SK-N-SH (cell line): ENCODE measurements around the gene CADPS2. TPM values are rescaled to one million over a fixed set of nuclear protein-coding genes. Genes with fewer than 3 reads are reported as not detected.

Experiments used
- CTCF ChIA-PET: fragments of 300-600, 350-600 bp; formaldehyde crosslinking; extraction: SDS; loops from one replicate; lab custom pipeline; 2021; lab: Yijun Ruan, JAX
- POLR2A ChIA-PET: fragments of 350-600 bp; sonication (Branson Sonifier 250); formaldehyde crosslinking; extraction: SDS; loops from one replicate; lab custom pipeline; 2020; ENCODE audit warnings: antibody characterized with exemption, inconsistent platforms; lab: Yijun Ruan, JAX
- DNase-seq: peaks from one replicate; pipeline ENCODE4 v3.0.0; 2012
- H2AFZ ChIP-seq: fragments of 200-600 bp; sonication (generic); 2 replicates; pipeline ENCODE4 v1.8.1; 2016; ENCODE audit warnings: antibody characterized with exemption, mild to moderate bottlenecking, low read depth
- H3F3A ChIP-seq: fragments of 200-600 bp; sonication (generic); replicated peaks from 2 replicates; pipeline ENCODE3; 2016; ENCODE audit warnings: antibody characterized with exemption, mild to moderate bottlenecking; ENCODE audit not compliant: insufficient read depth
- H3K27ac ChIP-seq, 2 experiments: fragments of 200-500 bp in 1 of 2; fragments of 200-600 bp in 1 of 2; sonication (Bioruptor generic) in 1 of 2; sonication (generic), shearing (Covaris generic) in 1 of 2; 2 replicates each; pipeline versions ENCODE4 v1.5.1 to v1.6.1; 2014 to 2016; ENCODE audit warnings: low read depth in 2 of 2, inconsistent platforms in 1 of 2, low read length in 1 of 2, mild to moderate bottlenecking in 1 of 2, mixed read lengths in 1 of 2
- H3K27me3 ChIP-seq: fragments of 200-600 bp; sonication (generic), shearing (Covaris generic); 2 replicates; pipeline ENCODE4 v1.6.1; 2016; ENCODE audit warnings: mixed run types; ENCODE audit not compliant: insufficient read depth
- H3K36me3 ChIP-seq, 2 experiments: fragments of 200-500 bp in 1 of 2; fragments of 200-600 bp in 1 of 2; sonication (Bioruptor generic) in 1 of 2; sonication (generic) in 1 of 2; replicated peaks in 1 of 2; 2 replicates each; pipeline versions ENCODE3 to v1.5.1; 2014 to 2016; ENCODE audit warnings: low read length in 1 of 2, mild to moderate bottlenecking in 1 of 2; ENCODE audit not compliant: insufficient read depth in 2 of 2, control insufficient read depth in 1 of 2
- H3K4me1 ChIP-seq, 2 experiments: fragments of 200-500 bp in 1 of 2; fragments of 200-600 bp in 1 of 2; sonication (Bioruptor generic) in 1 of 2; sonication (generic), shearing (Covaris generic) in 1 of 2; 2 replicates each; pipeline versions ENCODE4 v1.5.1 to v1.6.1; 2014 to 2016; ENCODE audit warnings: low read depth in 1 of 2, low read length in 1 of 2, mixed run types in 1 of 2; ENCODE audit not compliant: insufficient read depth in 2 of 2, control insufficient read depth in 1 of 2
- H3K4me2 ChIP-seq: fragments of 200-600 bp; sonication (generic), shearing (Covaris generic); 2 replicates; pipeline ENCODE4 v1.6.1; 2017; ENCODE audit warnings: mixed run types
- H3K4me3 ChIP-seq, 2 experiments: fragments of 200-500 bp in 1 of 2; fragments of 200-600 bp in 1 of 2; sonication (Bioruptor generic) in 1 of 2; sonication (generic), shearing (Covaris generic) in 1 of 2; 2 replicates each; pipeline versions ENCODE4 v1.5.1 to v1.8.1; 2014 to 2016; ENCODE audit warnings: low read depth in 2 of 2, inconsistent platforms in 1 of 2, low read length in 1 of 2, mild to moderate bottlenecking in 1 of 2, mixed read lengths in 1 of 2, moderate library complexity in 1 of 2
- H3K79me2 ChIP-seq: fragments of 200-600 bp; sonication (generic); 2 replicates; pipeline ENCODE4 v1.8.1; 2017; ENCODE audit warnings: mild to moderate bottlenecking; ENCODE audit not compliant: insufficient read depth
- H3K9ac ChIP-seq: fragments of 200-600 bp; sonication (generic); 2 replicates; pipeline ENCODE4 v1.6.1; 2017; ENCODE audit warnings: mixed run types
- H3K9me2 ChIP-seq: fragments of 200-600 bp; sonication (generic); 2 replicates; pipeline ENCODE4 v1.6.1; 2017; ENCODE audit warnings: mixed run types
- H3K9me3 ChIP-seq: fragments of 200-600 bp; sonication (generic); 2 replicates; pipeline ENCODE4 v1.6.1; 2017; ENCODE audit warnings: mixed run types, mild to moderate bottlenecking, moderate library complexity
- H4K20me1 ChIP-seq: fragments of 200-600 bp; sonication (generic); 2 replicates; pipeline ENCODE4 v1.6.1; 2017; ENCODE audit warnings: mild to moderate bottlenecking, mixed run types; ENCODE audit not compliant: insufficient read depth
- CTCF ChIP-seq: fragments of 200-600 bp; sonication (generic); IDR thresholded peaks from 2 replicates; pipeline ENCODE4 v1.6.1; 2017; ENCODE audit warnings: antibody characterized with exemption, mild to moderate bottlenecking, moderate library complexity
- EZH2phosphoT487 ChIP-seq: fragments of 200-600 bp; sonication (generic); IDR thresholded peaks from 2 replicates; pipeline ENCODE4 v1.6.1; 2017; ENCODE audit warnings: low read depth, mixed run types, mild to moderate bottlenecking, antibody characterized with exemption, moderate library complexity, borderline replicate concordance
- FOXM1 ChIP-seq: IDR thresholded peaks from 2 replicates; pipeline ENCODE4 v1.4.0; 2012; ENCODE audit warnings: low read depth, mild to moderate bottlenecking
- IRF3 ChIP-seq: fragments of 150-350 bp; IDR thresholded peaks from 2 replicates; pipeline ENCODE4 v1.6.1; 2016; ENCODE audit warnings: mild to moderate bottlenecking, low read depth, low read length
- MAX ChIP-seq: IDR thresholded peaks from 2 replicates; pipeline ENCODE4 v1.4.0; 2012; ENCODE audit warnings: low read depth
- MXI1 ChIP-seq: IDR thresholded peaks from 2 replicates; pipeline ENCODE4 v1.6.1; 2012; ENCODE audit warnings: mild to moderate bottlenecking, low read depth, low read length, improper control_type of control experiment
- NRF1 ChIP-seq: IDR thresholded peaks from 2 replicates; pipeline ENCODE4 v1.6.1; 2012; ENCODE audit warnings: low read depth, mild to moderate bottlenecking, low read length
- PBX3 ChIP-seq: IDR thresholded peaks from 2 replicates; pipeline ENCODE4; 2012
- POLR2AphosphoS5 ChIP-seq: IDR thresholded peaks from 2 replicates; pipeline ENCODE4 v1.6.1; 2012; ENCODE audit warnings: low read depth, low read length
- RAD21 ChIP-seq: IDR thresholded peaks from 2 replicates; pipeline ENCODE4 v1.6.1; 2012; ENCODE audit warnings: mild to moderate bottlenecking, low read length
- RXRA ChIP-seq: IDR thresholded peaks from 2 replicates; pipeline ENCODE4 v1.4.0; 2012; ENCODE audit warnings: low read depth, mild to moderate bottlenecking, borderline replicate concordance
- TAF1 ChIP-seq: IDR thresholded peaks from 2 replicates; pipeline ENCODE4 v1.6.1; 2012; ENCODE audit warnings: low read depth, mild to moderate bottlenecking, low read length, moderate library complexity, borderline replicate concordance
- ZBTB33 ChIP-seq: IDR thresholded peaks from 2 replicates; pipeline ENCODE4 v1.4.0; 2012; ENCODE audit warnings: low read depth, borderline replicate concordance
- WGBS: methylation state at CpG from one replicate; pipeline ENCODE4 v1.1.6; 2017; ENCODE audit warnings: low lambda C conversion rate; 5-methylcytosine and 5-hydroxymethylcytosine counted together
- polyA plus RNA-seq, 3 experiments: library from polyadenylated mRNA; depleted of rRNA; stranded (reverse); fragments of >200 nt; gene quantifications; 2 replicates each; pipeline ENCODE4 v1.2.3, GENCODE V29; 2012

The CADPS2 gene
- polyA plus RNA-seq, 1 of the 3 experiments (the other 2 are of a cell fraction), result 0.05 TPM

- CTCF ChIA-PET, result no interaction called here
- Histone ChIP-seq H3K27ac (no peak overlapping the region), H3K4me1 (peaks cover 0 to 8% of the 10 kb centered on the region in 2 experiments; a peak in 1 of 4 replicates), H3K27me3 (no peaks in the 10 kb centered on the region), H3K9me3 (no peaks in the 10 kb centered on the region), H4K20me1 (no peaks in the 10 kb centered on the region), H2AFZ (no peak overlapping the region), H3K4me2 (no peak overlapping the region), H3K36me3 (no peaks in the 10 kb centered on the region), H3K9ac (no peak overlapping the region), H3K4me3 (no peak overlapping the region), H3K9me2 (no peaks in the 10 kb centered on the region), H3F3A (no peaks in the 10 kb centered on the region), H3K79me2 (no peaks in the 10 kb centered on the region)
- POLR2A ChIA-PET, result no interaction called here
- no peak for DNase-seq
- WGBS, result 35% methylated on average over 1 of the region's 1 CpG
- no peak for TF ChIP-seq FOXM1
- no peak for TF ChIP-seq EZH2phosphoT487
- no peak for TF ChIP-seq NRF1
- TF ChIP-seq IRF3, result no peak
- TF ChIP-seq ZBTB33, result no peak
- no peak for TF ChIP-seq POLR2AphosphoS5
- no peak for TF ChIP-seq TAF1
- no peak for TF ChIP-seq RXRA
- TF ChIP-seq MXI1, result no peak
- no peak for TF ChIP-seq MAX
Measured at GRCh38 chr7:122803851-122804250, 82.4 kb downstream of the CADPS2 start.

GRCh38 chr7:122803323-122803722 lies 82.9 kb downstream of the CADPS2 start:
- no peaks in the 10 kb centered on the region for H3K36me3 ChIP-seq
- H3F3A ChIP-seq, result no peaks in the 10 kb centered on the region
- no peaks in the 10 kb centered on the region for H3K79me2 ChIP-seq
- whole genome bisulfite sequencing, result 0% methylated on average over 2 of the region's 2 CpGs
- no peaks in the 10 kb centered on the region for H3K9me2 ChIP-seq
- no peaks in the 10 kb centered on the region for H4K20me1 ChIP-seq
- no peak overlapping the region; a peak in 1 of 4 replicates for H3K4me3 ChIP-seq
- H3K4me2 ChIP-seq, result no peak overlapping the region
- H3K27ac ChIP-seq, result no peak overlapping the region
- POLR2A ChIA-PET, result no interaction called here
- no peaks in the 10 kb centered on the region for H3K9me3 ChIP-seq
- no peak for DNase-seq
- no peak overlapping the region for H3K9ac ChIP-seq
- TF ChIP-seq RAD21, result peak; percentile 34; the same call in 1 of the 2 replicates
- TF ChIP-seq MAX, result no peak
- peak; percentile 50 for TF ChIP-seq CTCF
- TF ChIP-seq RXRA, result no peak
- TF ChIP-seq PBX3, result peak; percentile 30; the same call in 1 of the 2 replicates
- TF ChIP-seq, all 33 proteins: peak for 3
- no peaks in the 10 kb centered on the region for H3K27me3 ChIP-seq
- CTCF ChIA-PET, result no interaction called here
- H2AFZ ChIP-seq, result no peak overlapping the region
- H3K4me1 ChIP-seq, result peaks cover 0 to 8% of the 10 kb centered on the region in 2 experiments; a peak in 1 of 4 replicates
